IPS-18c (cell line): Measurements from ENCODE around the gene NPFFR1.

Experiments used
- H3K4me3 ChIP-seq: 2 replicates; pipeline ENCODE4 v1.7.0; 2013; ENCODE audit warnings: low read depth, mild to moderate bottlenecking, low read length, moderate library complexity; ENCODE audit not compliant: insufficient read depth
- H3K9me3 ChIP-seq: one replicate; pipeline ENCODE4 v1.6.1; 2013; ENCODE audit warnings: mild to moderate bottlenecking, low read length, moderate library complexity; ENCODE audit not compliant: control insufficient read depth, insufficient read depth

The NPFFR1 gene

DNA sequence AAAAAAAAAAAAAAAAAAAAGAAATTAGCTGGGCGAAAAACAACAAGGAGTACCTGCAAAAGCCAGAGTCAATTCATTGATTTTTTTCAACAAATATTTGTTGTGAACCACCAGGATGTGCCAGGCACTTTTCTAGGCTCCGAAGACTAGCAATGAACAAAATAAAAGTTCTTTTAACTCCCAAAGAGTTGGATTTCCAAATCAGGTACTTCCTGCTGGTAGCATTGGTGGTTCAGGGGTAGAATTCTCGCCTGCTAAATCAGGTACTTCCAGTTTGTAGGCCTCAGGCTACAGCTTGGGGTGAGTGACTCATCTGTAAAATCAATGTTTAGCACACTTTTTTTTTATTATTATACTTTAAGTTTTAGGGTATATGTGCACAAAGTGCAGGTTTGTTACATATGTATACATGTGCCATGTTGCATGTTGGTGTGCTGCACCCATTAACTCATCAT, 61.4 kb downstream of the NPFFR1 start:
- Histone ChIP-seq H3K4me3 (no peak overlapping the region), H3K9me3 (no peaks in the 10 kb centered on the region)

- H3K9me3 ChIP-seq = no peaks in the 10 kb centered on the region
- no peak overlapping the region for H3K4me3 ChIP-seq
These were observed 62.8 kb downstream of the NPFFR1 start for GRCh38 chr10:70221030-70221429.

GRCh38 chr10:70212879-70213278, 70.9 kb downstream of the NPFFR1 start:
- Histone ChIP-seq H3K4me3 (no peak overlapping the region), H3K9me3 (no peaks in the 10 kb centered on the region)

GRCh38 chr10:70212277-70212676, 71.5 kb downstream of the NPFFR1 start:
- Histone ChIP-seq H3K4me3 (no peak overlapping the region), H3K9me3 (no peaks in the 10 kb centered on the region)

DNA sequence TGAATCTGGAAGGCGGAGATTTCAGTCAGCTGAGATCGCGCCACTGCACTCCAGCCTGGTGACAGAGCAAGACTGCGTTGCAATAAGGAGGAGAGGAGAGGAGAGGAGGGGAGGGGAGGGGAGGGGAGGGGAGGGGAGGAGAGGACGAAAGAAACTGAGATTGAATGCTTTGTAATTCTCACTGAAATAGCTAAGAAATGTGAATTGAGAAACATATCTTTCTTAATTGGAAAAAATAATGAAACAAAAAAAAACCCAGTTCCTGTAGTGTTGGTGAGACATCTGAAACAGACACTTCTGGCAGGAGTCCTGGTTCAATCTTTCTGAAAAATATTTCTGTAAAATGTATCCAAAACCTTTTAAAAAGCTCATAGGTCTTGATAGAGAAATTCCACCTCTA, 77.0 kb downstream of the NPFFR1 start:
- no peaks in the 10 kb centered on the region for H3K9me3 ChIP-seq
- no peak overlapping the region for H3K4me3 ChIP-seq

GRCh38 chr10:70201105-70201504, 82.7 kb downstream of the NPFFR1 start:
- Histone ChIP-seq H3K4me3 (no peak overlapping the region), H3K9me3 (no peaks in the 10 kb centered on the region)

- H3K4me3 ChIP-seq = no peak overlapping the region
- H3K9me3 ChIP-seq = no peaks in the 10 kb centered on the region
These were observed 84.9 kb downstream of the NPFFR1 start for GRCh38 chr10:70198696-70199466.
